ENCODE measurements around the gene RAPGEFL1.

DNA sequence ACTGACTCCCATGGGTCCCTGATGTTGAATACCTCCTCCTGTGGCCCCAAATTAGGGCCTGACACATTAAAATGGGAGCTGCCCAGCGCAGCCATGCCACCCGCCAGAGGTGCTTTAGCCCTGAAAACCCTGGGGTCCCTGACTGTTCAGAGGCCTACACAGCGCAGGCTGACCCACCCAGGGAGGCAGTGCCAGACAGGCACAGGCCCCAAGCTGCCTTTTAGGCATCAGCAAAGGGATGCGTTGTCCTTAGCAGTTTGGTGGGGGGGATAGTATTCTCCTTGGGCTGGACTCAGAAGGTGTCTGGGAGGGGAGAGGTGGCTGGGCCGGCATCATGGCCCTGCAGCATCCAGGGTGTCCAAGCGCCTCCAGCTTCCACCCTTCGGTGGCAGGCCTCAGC, 1.4 kb downstream of the RAPGEFL1 start:
- no peak for TF ChIP-seq FOXP2 (optimal IDR thresholded peaks at IDR 0.05; ENCODE audit: control extremely low read depth, extremely low read length, insufficient read depth)
- TF ChIP-seq POLR2AphosphoS5 (IDR thresholded peaks at IDR 0.05; ENCODE audit: borderline replicate concordance, low read depth, low read length), result no peak

Data from SK-N-MC (cell line).